Inferior parietal cortex (tissue), 1 donor: ENCODE data around the gene ERBB2.
"Not testable (repeated sequence)": the region's sequence is repeated elsewhere in the genome, so short reads cannot be mapped to it uniquely, and the experiment has no call there.

Experiments
- DNase-seq: peaks from one replicate; pipeline ENCODE4 v3.0.0-alpha.2; 2016; ENCODE audit errors: extremely low spot score

ERBB2 gene

DNA sequence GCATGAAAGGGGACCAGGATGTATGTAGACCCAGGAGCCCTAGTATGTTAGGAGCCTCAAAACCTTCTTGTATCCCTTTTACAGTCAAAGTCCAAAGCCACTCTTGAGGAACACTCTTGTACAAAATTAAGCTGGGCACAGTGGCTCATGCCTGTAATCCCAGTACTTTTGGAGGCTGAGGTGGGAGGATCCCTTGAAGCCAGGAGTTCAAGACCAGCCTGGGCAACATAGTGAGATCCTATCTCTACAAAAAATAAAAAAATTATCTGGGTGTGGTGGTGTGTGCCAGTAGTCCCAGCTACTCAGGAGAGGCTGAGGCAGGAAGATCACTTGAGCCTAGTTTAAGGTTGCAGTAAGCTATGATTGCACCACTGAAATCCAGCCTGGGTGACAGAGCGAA is 26.1 kb downstream of the ERBB2 start:
- DNase-seq, result not testable (repeated sequence)

DNA sequence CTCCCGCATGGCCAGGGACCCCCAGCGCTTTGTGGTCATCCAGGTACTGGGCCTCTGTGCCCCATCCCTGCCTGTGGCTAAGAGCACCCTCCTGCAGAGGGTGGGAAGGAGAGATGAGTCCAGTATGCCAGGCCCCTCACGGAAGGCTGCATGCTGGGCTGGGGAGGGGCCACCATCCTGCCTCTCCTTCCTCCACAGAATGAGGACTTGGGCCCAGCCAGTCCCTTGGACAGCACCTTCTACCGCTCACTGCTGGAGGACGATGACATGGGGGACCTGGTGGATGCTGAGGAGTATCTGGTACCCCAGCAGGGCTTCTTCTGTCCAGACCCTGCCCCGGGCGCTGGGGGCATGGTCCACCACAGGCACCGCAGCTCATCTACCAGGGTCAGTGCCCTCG is 26.8 kb downstream of the ERBB2 start:
- DNase-seq, result no peak

DNA sequence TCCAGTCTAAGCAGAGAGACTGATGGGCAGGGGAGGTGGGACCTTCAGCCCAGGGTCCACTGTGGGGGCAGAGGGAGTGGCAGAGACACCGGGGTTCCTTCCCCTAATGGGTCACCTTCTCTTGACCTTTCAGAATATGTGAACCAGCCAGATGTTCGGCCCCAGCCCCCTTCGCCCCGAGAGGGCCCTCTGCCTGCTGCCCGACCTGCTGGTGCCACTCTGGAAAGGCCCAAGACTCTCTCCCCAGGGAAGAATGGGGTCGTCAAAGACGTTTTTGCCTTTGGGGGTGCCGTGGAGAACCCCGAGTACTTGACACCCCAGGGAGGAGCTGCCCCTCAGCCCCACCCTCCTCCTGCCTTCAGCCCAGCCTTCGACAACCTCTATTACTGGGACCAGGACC is 27.7 kb downstream of the ERBB2 start:
- DNase-seq, result no peak

DNA sequence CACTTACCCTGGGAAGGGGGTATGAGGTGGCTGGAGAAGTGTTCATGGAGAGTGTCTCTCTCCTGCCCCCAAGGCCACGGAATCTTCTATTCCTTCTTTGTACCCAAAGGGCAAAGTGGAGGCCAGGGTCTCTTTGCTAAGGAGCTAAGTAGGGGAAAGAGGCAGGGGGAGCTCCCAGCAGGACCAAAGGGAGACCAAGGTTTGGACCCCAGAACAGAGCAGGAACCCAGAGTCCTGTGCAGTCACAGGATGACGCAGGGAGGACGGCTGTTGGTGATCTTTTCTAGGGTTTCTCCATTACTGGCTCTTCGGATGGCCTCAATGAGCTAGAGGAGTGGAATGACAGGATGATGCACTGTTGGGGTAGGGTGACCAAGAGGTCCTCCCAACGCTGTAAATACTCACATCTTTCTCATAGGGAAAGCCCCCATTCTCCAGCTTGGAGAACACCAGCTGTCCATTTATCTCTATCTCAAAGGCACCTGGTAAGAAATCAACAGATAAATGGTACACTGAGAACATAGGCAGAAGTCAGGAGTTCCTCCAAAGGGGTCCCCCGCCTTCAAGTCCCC is 29.5 kb downstream of the ERBB2 start:
- no peak for DNase-seq

DNA sequence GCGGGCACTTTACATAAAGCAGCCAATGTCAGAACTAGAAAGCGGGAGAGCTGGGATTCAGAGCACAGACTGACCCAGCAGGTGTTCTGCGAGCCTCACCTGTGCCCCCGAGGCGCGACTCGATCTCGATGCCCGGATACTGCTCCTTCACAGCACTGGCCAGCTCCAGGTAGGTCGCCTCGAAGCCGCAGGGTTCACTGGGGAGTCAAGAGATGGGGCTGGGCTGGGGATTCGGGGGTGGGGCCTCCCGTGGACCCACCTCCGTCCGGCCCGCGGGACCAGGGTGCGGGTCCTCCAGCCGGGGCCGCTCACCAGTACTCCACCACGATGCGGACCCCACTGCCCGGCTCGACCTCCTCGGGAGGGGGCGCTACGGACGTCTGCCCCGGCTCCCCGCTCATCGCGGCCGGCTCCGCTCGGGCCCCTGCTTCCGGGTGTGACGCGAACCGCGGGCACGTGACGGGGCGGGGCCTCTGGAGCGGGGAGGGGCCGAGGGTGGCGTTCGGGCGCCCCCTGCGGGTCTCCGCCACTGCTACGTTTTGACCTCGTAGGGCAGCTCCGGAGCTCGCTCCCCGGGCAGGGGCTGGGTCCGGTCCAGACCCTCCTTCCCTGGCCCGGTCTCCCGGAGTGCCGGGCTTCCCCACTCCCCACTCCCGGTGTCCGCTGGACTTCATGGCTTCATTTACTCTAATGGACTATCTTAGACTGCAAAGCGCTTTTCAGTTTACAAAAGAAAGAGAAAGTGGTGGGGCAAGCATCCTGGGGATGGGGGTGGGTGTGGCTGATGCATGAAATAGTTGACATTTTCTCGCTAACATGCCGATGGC is 30.4 kb downstream of the ERBB2 start, which contains the start of gene MIEN1:
MIEN1 (minus strand) TSS at position 438 of the 827 bp plus-strand sequence; CDS start at position 401, 37 bp downstream.
- peak; percentile 88 for DNase-seq

DNA sequence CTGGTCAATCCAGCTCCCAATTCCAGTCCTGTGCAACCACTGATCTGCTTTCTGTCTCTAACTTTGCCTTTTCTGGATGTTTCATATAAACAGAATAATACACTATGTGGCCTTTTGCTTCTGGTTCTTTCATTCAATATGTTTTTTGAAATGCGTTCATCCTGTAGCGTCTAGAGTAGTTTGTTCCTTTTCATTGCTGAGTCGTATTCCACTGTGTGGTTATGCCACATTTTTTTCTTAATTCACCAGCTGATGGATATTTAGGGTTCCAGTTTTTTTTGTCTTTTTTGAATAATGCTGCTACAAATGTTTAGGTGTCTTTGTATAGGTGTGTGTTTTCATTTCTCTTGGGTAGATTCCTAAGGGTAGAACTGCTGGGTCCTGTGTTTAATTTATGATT is 32.7 kb downstream of the ERBB2 start:
- no peak for DNase-seq

DNA sequence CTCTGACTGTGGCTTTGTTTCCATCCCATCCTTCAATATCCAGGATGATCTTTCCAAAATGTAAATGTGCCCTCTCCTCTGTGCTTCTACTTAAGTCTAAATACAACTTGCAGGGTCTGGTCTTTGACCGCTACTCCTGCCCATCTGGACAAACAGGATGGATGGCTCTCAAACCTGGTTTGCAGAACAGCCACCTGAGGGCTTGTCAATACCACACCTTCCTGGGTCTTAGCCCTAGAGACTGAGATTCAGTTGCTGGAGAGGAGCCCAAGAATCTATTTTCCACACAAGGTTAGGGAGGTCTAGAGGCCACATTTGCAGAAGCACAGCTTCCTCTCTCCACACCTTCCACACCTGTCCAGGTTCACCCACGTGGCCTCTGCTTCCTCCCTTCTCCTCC is 36.0 kb downstream of the ERBB2 start:
- DNase-seq, result no peak

DNA sequence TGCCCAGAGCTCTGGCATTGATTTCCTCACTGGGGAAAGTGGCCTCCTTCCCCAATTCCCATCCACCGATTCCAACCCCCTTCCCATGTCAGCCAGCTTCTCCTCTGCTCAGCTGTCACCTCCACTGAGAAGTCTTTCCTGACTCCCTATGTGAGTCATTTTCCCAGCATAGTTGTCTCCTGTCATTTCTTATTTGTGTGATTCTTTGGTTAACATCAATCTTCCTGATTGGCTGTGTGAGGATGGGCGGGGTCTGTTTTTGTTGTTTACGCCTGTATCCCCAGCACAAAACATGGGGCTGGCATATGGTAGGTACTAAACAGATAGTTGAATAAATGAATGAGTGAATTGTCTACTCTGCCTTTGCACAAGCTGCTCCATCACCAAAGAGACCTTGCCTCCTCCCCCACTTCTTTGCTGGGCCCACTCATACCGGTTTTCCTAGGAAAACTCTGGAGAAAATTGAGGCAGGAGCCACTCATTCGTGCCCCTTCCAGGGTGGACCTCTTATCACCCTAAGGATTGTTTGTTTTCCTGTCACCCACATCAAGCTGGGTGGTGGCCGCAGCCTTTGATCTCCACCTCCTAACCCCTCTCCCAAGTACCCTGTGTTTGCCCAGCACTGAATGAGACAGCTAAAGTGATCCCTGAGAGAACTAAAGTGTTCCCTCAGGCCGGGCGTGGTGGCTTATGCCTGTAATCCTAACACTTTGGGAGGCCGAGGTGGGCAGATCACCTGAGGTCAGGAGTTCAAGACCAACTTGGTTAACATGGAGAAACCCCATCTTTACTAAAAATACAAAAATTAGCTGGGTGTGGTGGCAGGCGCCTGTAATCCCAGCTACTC is 36.7 kb downstream of the ERBB2 start:
- DNase-seq, result no peak

DNA sequence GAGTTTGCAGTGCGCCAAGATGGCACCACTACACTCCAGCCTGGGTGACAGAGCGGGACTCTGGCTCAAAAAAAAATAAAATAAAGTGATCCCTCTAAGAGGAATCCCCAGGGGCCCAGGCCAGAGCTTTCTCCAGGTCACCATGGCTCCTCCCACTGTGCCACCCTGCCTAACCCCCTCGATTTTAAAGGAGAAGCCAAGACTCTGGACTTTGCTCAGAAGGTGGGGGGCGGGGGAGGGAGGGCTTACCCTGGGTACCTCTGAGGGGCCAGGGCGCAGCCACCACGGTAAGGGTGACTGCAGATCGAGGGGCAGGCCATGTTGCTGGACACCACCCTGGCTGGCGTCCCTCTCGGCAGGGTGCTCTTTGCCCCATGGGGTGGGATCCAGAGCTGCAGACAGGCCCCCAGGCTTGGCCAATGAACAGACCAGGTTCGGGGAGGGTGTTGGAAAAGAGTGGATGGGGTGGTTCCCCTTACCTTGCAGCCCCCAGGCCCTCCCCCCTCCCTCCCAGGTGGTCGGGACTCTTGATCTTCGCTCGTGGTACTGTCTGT is 37.4 kb downstream of the ERBB2 start:
- DNase-seq, result no peak

DNA sequence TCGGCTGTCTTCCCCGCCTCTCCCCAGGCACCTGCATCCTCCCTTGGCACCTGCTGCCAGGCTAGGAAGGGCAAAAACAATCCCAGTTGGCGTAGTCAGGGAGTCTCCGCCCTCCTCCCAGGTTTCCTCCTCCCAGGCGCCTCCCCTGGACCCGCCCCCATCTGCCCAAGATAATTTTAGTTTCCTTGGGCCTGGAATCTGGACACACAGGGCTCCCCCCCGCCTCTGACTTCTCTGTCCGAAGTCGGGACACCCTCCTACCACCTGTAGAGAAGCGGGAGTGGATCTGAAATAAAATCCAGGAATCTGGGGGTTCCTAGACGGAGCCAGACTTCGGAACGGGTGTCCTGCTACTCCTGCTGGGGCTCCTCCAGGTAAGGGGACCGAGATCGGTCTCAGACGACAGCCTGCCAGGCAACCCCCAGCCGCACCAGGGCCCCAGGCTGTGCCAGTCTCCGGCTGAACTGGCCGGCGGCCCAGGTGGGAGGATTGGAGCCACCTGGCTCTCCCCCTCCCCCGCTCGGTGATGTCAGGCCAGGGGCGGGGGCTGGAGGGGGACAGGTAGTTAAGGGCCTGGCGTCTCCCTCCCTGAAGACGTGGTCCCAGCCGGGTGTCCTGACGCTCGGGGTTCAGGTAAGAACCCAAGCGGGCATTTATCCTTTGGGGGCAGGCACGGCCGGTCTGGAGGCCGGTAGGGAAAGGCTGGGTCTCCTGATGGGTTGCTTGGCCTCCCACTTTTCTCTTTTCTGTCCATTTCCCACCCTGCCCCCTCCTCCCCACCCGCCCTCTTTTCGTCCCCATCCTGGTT is 38.1 kb downstream of the ERBB2 start, which contains the start of gene GRB7:
GRB7 (plus strand) TSS at position 179 of the 808 bp plus-strand sequence. CDS start 4,364 bp downstream, outside the sequence.
- no peak for DNase-seq

DNA sequence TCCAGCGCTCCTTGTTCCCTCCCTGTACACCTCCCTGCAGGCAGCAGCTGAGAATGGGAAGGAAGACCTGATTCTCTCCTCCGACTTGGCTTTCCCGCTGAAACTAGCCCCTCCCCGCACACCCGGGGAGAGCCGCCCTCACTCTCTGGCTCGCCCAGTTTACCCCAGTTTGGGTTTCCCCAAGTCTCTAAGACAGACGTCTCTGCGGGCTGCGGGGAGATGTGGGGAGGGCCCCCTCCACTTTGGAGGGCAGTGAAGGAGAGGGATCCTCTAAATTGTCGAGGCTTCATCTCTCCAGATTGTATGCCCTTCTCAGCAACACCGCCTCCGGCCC is 38.7 kb downstream of the ERBB2 start:
- DNase-seq, result no peak

DNA sequence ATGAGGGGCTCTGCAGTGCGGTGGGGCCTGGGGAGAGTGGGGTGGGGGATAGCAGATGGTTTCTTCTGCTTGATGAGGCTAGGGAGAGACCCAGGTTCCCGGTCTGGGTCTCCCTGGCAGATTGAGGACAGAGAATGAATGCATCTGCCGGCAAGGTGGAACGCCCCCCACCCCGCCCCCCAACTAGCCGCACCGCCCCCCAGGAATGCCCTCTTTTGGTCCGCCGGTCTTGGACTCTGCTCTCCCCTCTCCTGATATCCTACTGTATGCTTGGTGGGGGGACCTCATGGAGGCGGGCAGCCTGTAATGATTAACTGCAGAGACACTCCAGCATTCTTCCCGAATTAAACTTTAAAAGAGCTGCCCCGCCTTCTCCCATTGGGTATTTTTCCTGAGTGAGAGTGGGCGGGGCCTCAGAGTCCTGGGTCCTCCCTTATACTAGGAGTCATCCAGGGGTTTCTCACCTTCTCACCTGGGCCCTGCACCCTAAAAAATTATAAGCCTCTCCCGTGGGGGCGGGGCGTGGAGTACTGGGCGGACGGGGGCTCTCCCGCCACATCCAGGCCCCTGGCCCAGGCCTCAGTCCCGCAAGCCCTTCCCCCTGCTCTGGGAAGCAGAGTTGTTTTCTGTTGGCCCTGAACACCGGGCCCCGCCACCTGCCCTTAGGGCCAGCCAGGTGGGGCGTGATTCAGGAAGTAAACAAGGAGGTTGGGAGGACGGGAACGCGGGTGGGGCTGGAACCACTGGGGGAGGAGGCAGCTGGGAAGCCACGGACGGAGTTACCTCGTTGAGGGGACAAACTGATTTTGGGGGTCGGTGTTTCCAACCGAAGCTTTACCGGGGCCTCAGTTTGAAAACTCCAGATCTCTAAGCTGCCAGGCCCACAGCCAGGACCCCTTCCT is 39.4 kb downstream of the ERBB2 start:
- no peak for DNase-seq

DNA sequence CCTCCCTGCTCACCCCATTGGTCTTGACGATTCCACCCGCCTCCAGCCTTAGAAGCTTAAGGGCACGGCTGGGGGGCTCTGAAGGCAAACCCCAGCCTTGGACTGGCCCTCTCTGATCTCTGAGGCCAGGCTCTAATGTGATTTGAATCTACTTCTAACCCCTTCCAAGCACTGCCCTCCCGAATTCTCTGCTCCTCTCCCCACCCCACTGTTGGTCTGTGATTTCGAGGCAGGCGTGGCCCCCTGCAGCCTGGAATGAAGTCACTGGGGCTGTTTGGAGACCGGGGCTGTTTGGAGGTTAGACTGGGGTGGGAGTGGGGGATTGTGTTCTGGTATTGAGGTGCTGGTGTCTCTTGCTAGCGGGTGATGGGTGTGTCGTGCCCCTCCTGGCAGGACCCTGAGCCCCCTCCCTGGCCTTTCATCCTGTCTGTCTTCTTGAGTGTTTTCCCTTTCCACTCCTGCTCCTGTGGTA is 40.1 kb downstream of the ERBB2 start:
- DNase-seq, result no peak

DNA sequence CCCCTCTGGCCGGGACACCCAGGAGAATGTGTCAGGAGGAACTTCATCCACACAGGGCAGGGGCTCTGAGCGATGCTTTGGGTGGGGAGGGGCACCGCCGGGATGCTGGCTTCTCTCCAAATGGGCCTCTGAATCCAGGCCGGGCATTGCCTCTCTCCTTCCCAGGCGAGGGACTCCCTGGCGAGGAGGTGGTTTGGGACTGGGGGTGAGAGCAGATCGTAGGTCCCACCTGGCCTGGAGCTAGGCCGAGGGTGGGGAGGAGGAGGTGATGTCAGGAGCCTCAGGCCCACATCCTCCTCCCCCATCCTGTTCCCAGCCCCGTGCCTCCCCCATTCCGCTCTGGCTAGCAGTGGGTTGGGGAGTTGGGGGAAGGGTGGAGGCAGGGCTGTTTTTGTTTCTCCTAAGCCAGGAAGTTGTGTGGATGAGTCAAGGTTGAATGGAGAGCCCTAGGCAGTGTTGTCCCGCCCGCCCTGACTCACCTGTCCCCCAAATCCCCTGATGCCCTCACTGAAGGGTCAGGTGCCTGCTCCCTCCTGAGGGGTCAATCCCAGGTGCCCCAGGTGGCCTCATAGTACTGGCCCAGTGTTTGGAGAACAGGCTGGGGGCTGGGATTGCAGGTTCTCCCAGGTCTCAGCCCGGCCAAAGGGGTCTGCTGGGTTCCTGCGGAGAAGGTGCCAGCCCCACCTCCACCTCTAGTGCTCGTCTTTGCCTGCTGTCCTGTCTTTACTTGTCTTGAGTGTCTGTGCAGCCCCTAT is 40.7 kb downstream of the ERBB2 start:
- DNase-seq, result no peak

DNA sequence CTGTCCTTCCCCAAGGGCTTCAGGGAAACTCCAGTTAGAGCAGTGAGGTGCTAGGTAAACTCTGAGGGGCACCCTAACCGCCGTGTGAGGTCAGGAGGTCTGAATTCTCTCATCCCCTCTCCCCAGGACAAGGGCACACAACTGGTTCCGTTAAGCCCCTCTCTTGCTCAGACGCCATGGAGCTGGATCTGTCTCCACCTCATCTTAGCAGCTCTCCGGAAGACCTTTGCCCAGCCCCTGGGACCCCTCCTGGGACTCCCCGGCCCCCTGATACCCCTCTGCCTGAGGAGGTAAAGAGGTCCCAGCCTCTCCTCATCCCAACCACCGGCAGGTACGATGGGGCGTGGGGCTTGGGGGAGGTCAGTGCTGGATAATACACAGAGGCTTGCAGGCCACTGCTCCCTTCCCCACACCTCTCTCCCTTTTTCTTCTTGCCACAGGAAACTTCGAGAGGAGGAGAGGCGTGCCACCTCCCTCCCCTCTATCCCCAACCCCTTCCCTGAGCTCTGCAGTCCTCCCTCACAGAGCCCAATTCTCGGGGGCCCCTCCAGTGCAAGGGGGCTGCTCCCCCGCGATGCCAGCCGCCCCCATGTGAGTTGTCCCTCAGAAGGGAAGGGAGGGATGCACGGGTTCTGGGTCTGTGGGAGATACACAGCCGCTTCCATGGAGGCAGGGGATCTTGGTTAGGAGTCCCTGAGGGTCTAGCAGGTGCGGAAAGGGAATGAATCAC is 42.4 kb downstream of the ERBB2 start:
- no peak for DNase-seq

DNA sequence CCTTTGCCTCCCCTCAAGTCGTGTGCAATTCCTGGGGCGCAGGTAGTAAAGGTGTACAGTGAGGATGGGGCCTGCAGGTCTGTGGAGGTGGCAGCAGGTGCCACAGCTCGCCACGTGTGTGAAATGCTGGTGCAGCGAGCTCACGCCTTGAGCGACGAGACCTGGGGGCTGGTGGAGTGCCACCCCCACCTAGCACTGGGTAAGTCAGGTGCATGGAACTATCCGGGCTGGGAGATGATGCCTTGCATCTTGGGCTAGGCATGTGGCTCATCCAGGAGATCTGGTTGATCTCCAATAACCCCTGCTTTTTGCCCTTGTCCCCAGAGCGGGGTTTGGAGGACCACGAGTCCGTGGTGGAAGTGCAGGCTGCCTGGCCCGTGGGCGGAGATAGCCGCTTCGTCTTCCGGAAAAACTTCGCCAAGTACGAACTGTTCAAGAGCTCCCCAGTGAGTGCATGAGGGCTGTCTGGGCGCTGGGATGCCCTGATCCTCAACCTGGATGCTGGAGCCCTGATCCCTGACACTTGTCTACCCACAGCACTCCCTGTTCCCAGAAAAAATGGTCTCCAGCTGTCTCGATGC is 43.1 kb downstream of the ERBB2 start:
- no peak for DNase-seq

DNA sequence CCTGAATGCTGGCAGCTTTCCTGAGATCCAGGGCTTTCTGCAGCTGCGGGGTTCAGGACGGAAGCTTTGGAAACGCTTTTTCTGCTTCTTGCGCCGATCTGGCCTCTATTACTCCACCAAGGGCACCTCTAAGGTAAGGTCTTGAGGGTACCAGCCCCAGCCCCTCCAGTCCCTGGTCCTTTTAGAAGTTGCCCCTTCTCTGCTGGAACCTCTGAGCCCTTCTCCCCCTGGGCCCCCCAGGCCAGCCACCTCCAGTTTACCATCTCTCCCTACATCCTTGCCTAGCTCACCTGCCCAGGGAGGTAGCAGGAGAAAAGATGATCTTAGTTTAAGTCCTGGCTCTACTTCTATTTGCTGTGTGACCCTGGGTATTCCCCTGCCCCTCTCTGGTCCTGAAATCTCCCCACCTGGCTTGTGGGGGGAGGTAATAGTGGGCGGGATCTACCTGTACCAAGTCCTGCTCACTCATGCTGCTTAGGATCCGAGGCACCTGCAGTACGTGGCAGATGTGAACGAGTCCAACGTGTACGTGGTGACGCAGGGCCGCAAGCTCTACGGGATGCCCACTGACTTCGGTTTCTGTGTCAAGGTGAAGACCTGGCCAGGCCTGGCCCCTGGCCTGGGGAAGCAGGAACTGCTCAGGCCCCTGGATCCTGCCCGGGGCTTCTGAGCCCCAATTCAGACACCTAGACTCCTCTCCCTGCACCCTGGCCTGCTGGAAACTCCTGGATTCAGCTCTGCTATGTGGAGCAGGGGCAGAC is 44.4 kb downstream of the ERBB2 start:
- DNase-seq, result no peak

DNA sequence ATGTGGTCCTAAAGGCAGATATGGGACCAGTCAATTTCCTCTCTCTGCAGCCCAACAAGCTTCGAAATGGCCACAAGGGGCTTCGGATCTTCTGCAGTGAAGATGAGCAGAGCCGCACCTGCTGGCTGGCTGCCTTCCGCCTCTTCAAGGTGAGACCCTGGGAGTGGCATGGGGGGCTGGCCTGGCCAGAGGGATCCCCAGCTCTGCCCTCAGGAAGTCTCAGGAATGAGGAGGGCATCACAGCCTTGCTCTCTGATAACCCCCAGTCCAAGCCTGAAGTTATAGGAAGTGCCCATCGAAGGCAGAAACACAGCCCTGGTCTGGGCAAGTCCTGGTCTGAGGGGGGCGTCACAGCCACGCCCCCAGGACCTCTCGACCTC is 45.0 kb downstream of the ERBB2 start:
- no peak for DNase-seq
